ENCODE measurements around the gene GNLY. TPM values are rescaled to one million over a fixed set of nuclear protein-coding genes. Genes with fewer than 3 reads are reported as not detected.
A peak's percentile ranks its signal among the peaks of the same experiment; 100 is the strongest.

Gene GNLY
- total RNA-seq (5.5 TPM), polyA plus RNA-seq (ENCODE audit: insufficient read depth, low read depth, low replicate concordance) (8.1 TPM)
- long read RNA-seq, donor 1, partial matches to known transcripts = 0 of 1 reads
- long read RNA-seq, donor 1, other reads (novel, unspliced or antisense) = 0 of 1 reads
- long read RNA-seq, donor 2 = 0 reads
- long read RNA-seq, donor 3 = 0 reads
- long read RNA-seq, donor 4 = 0 reads
- long read RNA-seq, donor 5 = 0 reads
- long read RNA-seq, donor 6, partial matches to known transcripts = 0 of 1 reads
- long read RNA-seq, donor 6, other reads (novel, unspliced or antisense) = 0 of 1 reads
- long read RNA-seq, donor 7, partial matches to known transcripts = 1 of 2 reads
- long read RNA-seq, donor 7, other reads (novel, unspliced or antisense) = 0 of 2 reads
- long read RNA-seq, donor 8, partial matches to known transcripts = 0 of 1 reads
- long read RNA-seq, donor 8, other reads (novel, unspliced or antisense) = 0 of 1 reads
- long read RNA-seq, donor 9, partial matches to known transcripts = 0 of 1 reads
- long read RNA-seq, donor 9, other reads (novel, unspliced or antisense) = 0 of 1 reads
- long read RNA-seq, donor 10 = 0 reads

GRCh38 chr2:85694052-85695025, at the start of gene GNLY:
Gene GNLY, plus strand, starts transcription at chr2:85694358. Its CDS starts 61 bp downstream, at chr2:85694419.
- Histone ChIP-seq H3K27me3 (ENCODE audit: control insufficient read depth, insufficient read depth, low read length) (no peaks in the 10 kb centered on the region), H3K4me1 (ENCODE audit: control insufficient read depth in 2 of 3, insufficient read depth in 2 of 3, low read depth in 1 of 3, low read length in 3 of 3) (no peaks in the 10 kb centered on the region), H3K4me3 (ENCODE audit: low read length in 3 of 3) (no peak within 1 kb of the TSS), H3K9ac (ENCODE audit: low read length in 3 of 3) (no peak within 1 kb of the TSS), H3K36me3 (ENCODE audit: control insufficient read depth in 2 of 3, insufficient read depth in 3 of 3, low read length in 3 of 3) (no peaks in the 10 kb centered on the region), H3K27ac (ENCODE audit: low read depth in 2 of 2, low read length in 2 of 2) (no peak within 1 kb of the TSS), H3K9me3 (ENCODE audit: control insufficient read depth in 2 of 3, insufficient read depth in 1 of 3, low read length in 3 of 3) (no peaks in the 10 kb centered on the region)
- no peak for FAIRE-seq
- intact Hi-C loops (cut with DNase I) = no loop called here
- no peak for DNase-seq
- TF ChIP-seq, protein P1, sequence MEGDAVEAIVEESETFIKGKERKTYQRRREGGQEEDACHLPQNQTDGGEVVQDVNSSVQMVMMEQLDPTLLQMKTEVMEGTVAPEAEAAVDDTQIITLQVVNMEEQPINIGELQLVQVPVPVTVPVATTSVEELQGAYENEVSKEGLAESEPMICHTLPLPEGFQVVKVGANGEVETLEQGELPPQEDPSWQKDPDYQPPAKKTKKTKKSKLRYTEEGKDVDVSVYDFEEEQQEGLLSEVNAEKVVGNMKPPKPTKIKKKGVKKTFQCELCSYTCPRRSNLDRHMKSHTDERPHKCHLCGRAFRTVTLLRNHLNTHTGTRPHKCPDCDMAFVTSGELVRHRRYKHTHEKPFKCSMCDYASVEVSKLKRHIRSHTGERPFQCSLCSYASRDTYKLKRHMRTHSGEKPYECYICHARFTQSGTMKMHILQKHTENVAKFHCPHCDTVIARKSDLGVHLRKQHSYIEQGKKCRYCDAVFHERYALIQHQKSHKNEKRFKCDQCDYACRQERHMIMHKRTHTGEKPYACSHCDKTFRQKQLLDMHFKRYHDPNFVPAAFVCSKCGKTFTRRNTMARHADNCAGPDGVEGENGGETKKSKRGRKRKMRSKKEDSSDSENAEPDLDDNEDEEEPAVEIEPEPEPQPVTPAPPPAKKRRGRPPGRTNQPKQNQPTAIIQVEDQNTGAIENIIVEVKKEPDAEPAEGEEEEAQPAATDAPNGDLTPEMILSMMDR (IDR thresholded peaks at IDR 0.05; ENCODE audit: borderline replicate concordance, extremely low read depth, insufficient read depth) = no peak

GRCh38 chr2:85644909-85645308, 49.2 kb upstream of the GNLY start:
- peak overlapping the region in 1 of 2 donors; percentile 7 for H3K27ac ChIP-seq (ENCODE audit: low read depth in 2 of 2, low read length in 2 of 2)
- TF ChIP-seq, protein P1 (IDR thresholded peaks at IDR 0.05; ENCODE audit: borderline replicate concordance, extremely low read depth, insufficient read depth) = no peak
- H3K9me3 ChIP-seq (ENCODE audit: control insufficient read depth in 2 of 3, insufficient read depth in 1 of 3, low read length in 3 of 3) = no peaks in the 10 kb centered on the region
- H3K4me1 ChIP-seq (ENCODE audit: control insufficient read depth in 2 of 3, insufficient read depth in 2 of 3, low read depth in 1 of 3, low read length in 3 of 3) = no peaks in the 10 kb centered on the region
- DNase-seq = no peak
- no peak for FAIRE-seq
- H3K9ac ChIP-seq (ENCODE audit: low read length in 3 of 3) = no peak overlapping the region
- intact Hi-C loops (cut with DNase I) = no loop called here
- no peaks in the 10 kb centered on the region for H3K27me3 ChIP-seq (ENCODE audit: control insufficient read depth, insufficient read depth, low read length)
- peaks cover 20 to 57% (median 25%) of the 10 kb centered on the region in 3 donors for H3K36me3 ChIP-seq (ENCODE audit: control insufficient read depth in 2 of 3, insufficient read depth in 3 of 3, low read length in 3 of 3)
- no peak overlapping the region for H3K4me3 ChIP-seq (ENCODE audit: low read length in 3 of 3)

- intact Hi-C loops (cut with DNase I) = no loop called here
- no peak for DNase-seq
- H3K36me3 ChIP-seq (ENCODE audit: control insufficient read depth in 2 of 3, insufficient read depth in 3 of 3, low read length in 3 of 3) = peaks cover 16 to 49% (median 19%) of the 10 kb centered on the region in 3 donors
- no peak overlapping the region for H3K9ac ChIP-seq (ENCODE audit: low read length in 3 of 3)
- TF ChIP-seq, protein P1 (IDR thresholded peaks at IDR 0.05; ENCODE audit: borderline replicate concordance, extremely low read depth, insufficient read depth) = no peak
- no peak overlapping the region for H3K4me3 ChIP-seq (ENCODE audit: low read length in 3 of 3)
- H3K4me1 ChIP-seq (ENCODE audit: control insufficient read depth in 2 of 3, insufficient read depth in 2 of 3, low read depth in 1 of 3, low read length in 3 of 3) = no peaks in the 10 kb centered on the region
- no peak overlapping the region for H3K27ac ChIP-seq (ENCODE audit: low read depth in 2 of 2, low read length in 2 of 2)
- FAIRE-seq = no peak
- H3K27me3 ChIP-seq (ENCODE audit: control insufficient read depth, insufficient read depth, low read length) = no peaks in the 10 kb centered on the region
- H3K9me3 ChIP-seq (ENCODE audit: control insufficient read depth in 2 of 3, insufficient read depth in 1 of 3, low read length in 3 of 3) = no peaks in the 10 kb centered on the region
Observed at GRCh38 chr2:85646166-85646565, 48.0 kb upstream of the GNLY start.

Data from kidney (tissue), 22 donors.